C1 segment of cervical spinal cord (tissue), 14 donors: ENCODE measurements around the gene KRTAP22-1.

Source experiments
- DNase-seq, 14 donors: peaks; one replicate each; lab custom pipeline; 2025; lab: John Stamatoyannopoulos, UW

The KRTAP22-1 gene

GRCh38 chr21:30625449-30626165, 24.7 kb downstream of the KRTAP22-1 start:
- no peak for DNase-seq

- no peak for DNase-seq
Observed at GRCh38 chr21:30628109-30628508, 27.2 kb downstream of the KRTAP22-1 start.

GRCh38 chr21:30629200-30629599, 28.3 kb downstream of the KRTAP22-1 start:
- DNase-seq = no peak

GRCh38 chr21:30634906-30635305, 34.0 kb downstream of the KRTAP22-1 start, which contains the start of gene KRTAP20-2:
Gene KRTAP20-2 (plus strand): TSS chr21:30635206. CDS start chr21:30635264, 58 bp downstream.
- DNase-seq = no peak

GRCh38 chr21:30638686-30639085, 37.8 kb downstream of the KRTAP22-1 start:
- DNase-seq = no peak

GRCh38 chr21:30642564-30642963, 41.7 kb downstream of the KRTAP22-1 start, which contains the start of gene KRTAP20-3:
Gene KRTAP20-3 (plus strand): TSS chr21:30642864.
- no peak for DNase-seq

- DNase-seq = no peak
Observed at GRCh38 chr21:30646904-30647414, 46.1 kb downstream of the KRTAP22-1 start.
